ENCODE data around the gene SELENOO.

Gene SELENOO

GRCh38 chr22:50183141-50183971, 17.5 kb upstream of the SELENOO start (continued):
- TF ChIP-seq BACH2 (CRISPR knock-in tag; IDR thresholded peaks at IDR 0.05; ENCODE audit: borderline replicate concordance): no peak
- no peak for TF ChIP-seq PPARA (CRISPR knock-in tag; IDR thresholded peaks at IDR 0.05; ENCODE audit: borderline replicate concordance)

GRCh38 chr22:50184004-50184901, 16.6 kb upstream of the SELENOO start:
- no peak for TF ChIP-seq OSR1 (CRISPR knock-in tag; IDR thresholded peaks at IDR 0.05)
- TF ChIP-seq PPARA (CRISPR knock-in tag; IDR thresholded peaks at IDR 0.05; ENCODE audit: borderline replicate concordance): no peak
- no peak for TF ChIP-seq ISL1 (CRISPR knock-in tag; IDR thresholded peaks at IDR 0.05)
- no peak for TF ChIP-seq PATZ1 (CRISPR knock-in tag; IDR thresholded peaks at IDR 0.05; ENCODE audit: borderline replicate concordance)
- no peak for TF ChIP-seq CREB5 (CRISPR knock-in tag; IDR thresholded peaks at IDR 0.05; ENCODE audit: low read depth)
- TF ChIP-seq TSHZ2 (CRISPR knock-in tag; IDR thresholded peaks at IDR 0.05): no peak
- no peak for TF ChIP-seq POU6F1 (CRISPR knock-in tag; IDR thresholded peaks at IDR 0.05; ENCODE audit: borderline replicate concordance, low read depth)
- ATAC-seq: peak; percentile 51

- no peak for ATAC-seq
- TF ChIP-seq CSRNP3 (CRISPR knock-in tag; IDR thresholded peaks at IDR 0.05) (no peak), ZFP3 (CRISPR knock-in tag; IDR thresholded peaks at IDR 0.05) (no peak), TCF4 (CRISPR knock-in tag; IDR thresholded peaks at IDR 0.05; ENCODE audit: borderline replicate concordance) (no peak), ZNF8 (CRISPR knock-in tag; IDR thresholded peaks at IDR 0.05) (no peak), ZFP30 (CRISPR knock-in tag; IDR thresholded peaks at IDR 0.05) (no peak), BACH2 (CRISPR knock-in tag; IDR thresholded peaks at IDR 0.05; ENCODE audit: borderline replicate concordance) (no peak), SNAI2 (CRISPR knock-in tag; IDR thresholded peaks at IDR 0.05) (no peak), GLIS3 (CRISPR knock-in tag; IDR thresholded peaks at IDR 0.05) (no peak), ARNTL (CRISPR knock-in tag; IDR thresholded peaks at IDR 0.05; ENCODE audit: borderline replicate concordance, low read depth) (no peak), ESRRG (CRISPR knock-in tag; IDR thresholded peaks at IDR 0.05) (no peak), PPARA (CRISPR knock-in tag; IDR thresholded peaks at IDR 0.05; ENCODE audit: borderline replicate concordance) (no peak), ZNF70 (CRISPR knock-in tag; IDR thresholded peaks at IDR 0.05) (no peak), POU6F1 (CRISPR knock-in tag; IDR thresholded peaks at IDR 0.05; ENCODE audit: borderline replicate concordance, low read depth) (no peak), CREB5 (CRISPR knock-in tag; IDR thresholded peaks at IDR 0.05; ENCODE audit: low read depth) (no peak), OSR1 (CRISPR knock-in tag; IDR thresholded peaks at IDR 0.05) (no peak), RARB (CRISPR knock-in tag; IDR thresholded peaks at IDR 0.05) (no peak), TOX (CRISPR knock-in tag; IDR thresholded peaks at IDR 0.05; ENCODE audit: borderline replicate concordance) (no peak)
Measured at GRCh38 chr22:50184902-50185374, 15.9 kb upstream of the SELENOO start.
